IPS-18c (cell line): ENCODE results near the gene PHKA2.
"Not testable (repeated sequence)": the region's sequence is repeated elsewhere in the genome, so short reads cannot be mapped to it uniquely, and the experiment has no call there.

Experiments used
- H3K4me3 ChIP-seq: 2 replicates; pipeline ENCODE4 v1.7.0; 2013; ENCODE audit warnings: low read depth, mild to moderate bottlenecking, low read length, moderate library complexity; ENCODE audit not compliant: insufficient read depth
- H3K9me3 ChIP-seq: one replicate; pipeline ENCODE4 v1.6.1; 2013; ENCODE audit warnings: mild to moderate bottlenecking, low read length, moderate library complexity; ENCODE audit not compliant: control insufficient read depth, insufficient read depth

Gene PHKA2

DNA sequence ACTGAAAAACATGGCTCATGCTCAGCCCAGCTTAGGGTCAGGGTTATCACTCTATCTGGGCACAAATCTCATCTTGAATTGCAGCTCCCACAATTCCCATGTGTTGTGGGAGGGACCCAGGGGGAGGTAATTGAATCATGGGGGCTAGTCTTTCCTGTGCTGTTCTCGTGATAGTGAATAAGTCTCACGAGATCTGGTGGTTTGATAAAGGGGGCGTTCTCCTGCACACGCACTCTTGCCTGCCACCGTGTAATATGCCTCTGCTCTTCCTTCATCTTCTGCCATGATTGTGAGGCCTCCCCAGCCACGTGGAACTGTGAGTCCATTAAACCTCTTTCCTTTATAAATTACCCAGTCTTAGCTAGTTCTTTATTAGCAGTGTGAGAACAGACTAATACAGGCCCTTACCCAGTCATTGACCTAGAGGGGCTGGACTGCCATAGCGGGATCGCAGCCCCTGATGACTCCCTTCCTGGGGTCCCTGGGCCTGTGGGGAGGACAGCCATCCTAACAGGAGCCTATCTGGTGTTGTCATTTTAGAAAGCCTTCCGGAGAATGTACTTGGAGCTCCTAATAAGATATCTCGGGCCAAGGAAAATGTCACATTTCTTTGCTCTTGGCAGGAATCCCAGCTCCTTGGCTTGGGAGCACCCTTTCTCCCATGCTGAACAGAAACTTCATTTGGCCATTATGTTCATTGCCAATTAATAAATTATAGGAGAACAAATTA lies 112.6 kb downstream of the PHKA2 start:
- H3K4me3 ChIP-seq = no peak overlapping the region

GRCh38 chrX:18864390-18864920 lies 119.5 kb downstream of the PHKA2 start:
- H3K9me3 ChIP-seq = peaks cover 9% of the 10 kb centered on the region
- H3K4me3 ChIP-seq = no peak overlapping the region

More for the DNA sequence above, 112.6 kb downstream of the PHKA2 start:
- peaks cover 4% of the 10 kb centered on the region for H3K9me3 ChIP-seq

DNA sequence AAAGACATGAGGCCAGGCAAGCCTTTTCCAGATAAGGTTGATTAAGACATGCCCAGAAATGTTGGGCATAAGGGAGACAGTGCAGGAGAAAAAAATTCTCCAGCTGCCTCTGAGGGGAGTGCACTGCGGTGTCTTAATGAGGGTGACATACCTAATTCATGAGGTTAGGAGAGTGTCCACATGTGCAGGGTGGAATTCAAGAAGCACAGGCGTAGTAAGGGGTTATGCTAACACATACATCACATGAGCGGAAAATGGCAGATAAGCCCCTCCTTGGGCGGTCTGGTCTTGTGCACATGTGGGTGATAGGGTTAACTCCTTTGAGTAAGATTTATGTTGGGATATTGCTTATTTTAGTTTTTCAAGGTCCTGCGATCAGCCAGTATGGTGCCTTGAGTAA lies 122.4 kb downstream of the PHKA2 start:
- Histone ChIP-seq H3K4me3 (no peak overlapping the region), H3K9me3 (peaks cover 9% of the 10 kb centered on the region)

DNA sequence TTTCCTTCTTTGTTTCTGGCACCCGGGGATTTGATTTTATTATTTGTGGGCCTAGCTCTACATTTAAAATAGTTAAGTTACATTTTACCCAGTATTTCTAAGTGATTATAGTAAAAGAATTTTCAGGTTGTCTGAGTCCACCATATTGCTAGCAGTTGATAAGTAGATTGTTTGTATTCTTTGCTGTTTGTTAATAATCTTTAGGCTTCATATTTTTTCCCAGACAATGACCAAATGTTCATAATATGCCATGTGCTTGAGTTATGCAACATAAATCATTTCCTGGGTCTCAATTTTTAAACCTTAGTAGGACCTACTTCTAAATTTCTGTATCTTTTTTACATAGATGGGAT lies 127.3 kb downstream of the PHKA2 start:
- Histone ChIP-seq H3K4me3 (no peak overlapping the region), H3K9me3 (peaks cover 6% of the 10 kb centered on the region)

GRCh38 chrX:18855919-18856644 lies 127.8 kb downstream of the PHKA2 start:
- no peak overlapping the region for H3K4me3 ChIP-seq
- H3K9me3 ChIP-seq = peaks cover 8% of the 10 kb centered on the region

GRCh38 chrX:18847901-18848300 lies 136.0 kb downstream of the PHKA2 start:
- H3K4me3 ChIP-seq = not testable (repeated sequence)
- peaks cover 12% of the 10 kb centered on the region for H3K9me3 ChIP-seq
